SK-N-MC (cell line): ENCODE data around the gene SERINC2.
"Not testable (repeated sequence)": the region's sequence is repeated elsewhere in the genome, so short reads cannot be mapped to it uniquely, and the experiment has no call there.

Experiments
- EZH2 ChIP-seq: fragments of 200-600 bp; sonication (generic); IDR thresholded peaks from one replicate; pipeline ENCODE4 v1.6.1; 2017; ENCODE audit warnings: antibody characterized with exemption
- POLR2AphosphoS5 ChIP-seq: IDR thresholded peaks from 2 replicates; pipeline ENCODE4 v1.6.1; 2012; ENCODE audit warnings: mild to moderate bottlenecking, low read depth, low read length, borderline replicate concordance

- not testable (repeated sequence) for TF ChIP-seq EZH2, POLR2AphosphoS5
Observed at GRCh38 chr1:31474567-31474966, 61.6 kb downstream of the SERINC2 start.
